ENCODE results near the gene PTPN13.

Gene PTPN13

DNA sequence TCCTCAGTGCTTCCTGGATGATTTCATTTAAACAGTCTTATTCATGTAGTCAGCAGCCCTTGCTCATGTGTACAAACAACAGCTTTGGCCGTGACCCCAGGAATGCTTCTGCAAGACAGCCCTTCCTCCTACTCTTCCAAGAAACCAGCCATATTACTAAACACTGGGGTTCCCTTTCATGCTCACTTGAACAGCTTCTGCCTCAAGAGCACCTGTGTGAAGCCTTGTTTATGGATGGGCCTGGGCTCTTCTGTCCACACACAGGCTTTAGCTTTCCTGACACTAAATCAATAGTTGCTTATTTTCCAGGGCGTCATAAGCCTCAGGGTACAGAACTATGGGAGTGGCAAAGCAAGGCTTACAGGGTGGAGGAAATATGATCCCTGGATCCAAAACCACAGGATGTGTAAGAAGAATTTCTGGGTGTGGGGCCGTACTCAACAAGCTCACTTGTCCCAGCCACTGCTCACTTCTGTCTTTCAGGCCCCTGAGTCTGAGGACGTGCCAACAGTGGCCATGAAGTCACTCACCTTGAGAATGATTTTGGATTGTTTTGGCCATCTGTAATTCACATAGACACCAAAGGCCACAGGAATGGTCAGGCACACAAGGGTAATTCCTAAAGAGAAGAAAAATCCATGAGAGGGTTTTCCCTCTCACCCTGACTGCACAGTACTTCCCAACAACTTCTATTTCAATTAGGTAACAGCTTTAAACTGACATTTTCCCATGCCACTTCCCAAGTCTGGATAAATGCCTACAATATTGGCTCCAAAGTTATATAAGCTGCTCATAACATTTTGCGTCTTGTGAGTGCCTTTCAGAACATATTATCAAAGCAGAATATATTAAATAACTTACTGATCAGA, 237.4 kb downstream of the PTPN13 start:
- DNase-seq: no peak

GRCh38 chr4:86833615-86834014, 239.5 kb downstream of the PTPN13 start:
- DNase-seq: no peak

DNA sequence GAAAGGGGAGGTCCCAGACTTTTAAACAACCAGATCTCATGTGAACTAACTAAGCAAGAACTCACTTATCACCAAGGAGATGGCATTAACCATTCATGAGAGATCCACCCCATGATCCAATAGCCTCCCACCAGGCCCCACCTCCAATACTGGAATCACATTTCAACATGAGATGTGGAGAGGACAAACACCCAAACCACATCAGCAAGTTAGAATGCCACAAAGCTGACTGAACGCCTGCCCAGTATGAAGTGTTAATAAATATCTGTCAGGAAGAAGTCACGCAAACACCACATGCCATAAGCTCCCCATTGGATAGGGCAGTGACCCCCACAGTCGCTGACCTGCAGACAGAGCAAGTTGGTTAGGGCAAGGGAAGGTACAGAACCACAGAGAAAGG, 240.8 kb downstream of the PTPN13 start:
- no peak for DNase-seq

DNA sequence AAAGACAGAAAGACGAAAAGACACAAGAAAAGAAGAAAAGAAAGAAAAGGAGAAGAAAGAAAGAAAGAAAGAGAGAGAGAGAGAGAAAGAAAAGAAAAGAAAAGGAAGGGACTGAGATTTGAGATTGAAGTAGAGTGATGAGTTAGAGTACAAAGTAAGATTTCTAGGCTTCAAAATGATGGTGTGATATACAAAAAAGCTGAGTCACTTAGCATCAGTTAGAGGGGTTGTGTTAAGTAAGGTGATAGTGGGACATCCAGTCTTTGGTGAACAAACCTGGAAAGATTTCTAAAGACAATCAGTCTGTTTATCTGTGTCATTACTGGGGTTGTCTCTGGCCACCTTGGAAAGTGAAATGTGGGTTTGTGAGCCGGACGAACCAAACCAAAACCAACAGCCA, 241.6 kb downstream of the PTPN13 start:
- DNase-seq: no peak

- DNase-seq: no peak
These were observed 243.8 kb downstream of the PTPN13 start for GRCh38 chr4:86837691-86838503.

GRCh38 chr4:86840858-86841257, 246.7 kb downstream of the PTPN13 start:
- no peak for DNase-seq

DNA sequence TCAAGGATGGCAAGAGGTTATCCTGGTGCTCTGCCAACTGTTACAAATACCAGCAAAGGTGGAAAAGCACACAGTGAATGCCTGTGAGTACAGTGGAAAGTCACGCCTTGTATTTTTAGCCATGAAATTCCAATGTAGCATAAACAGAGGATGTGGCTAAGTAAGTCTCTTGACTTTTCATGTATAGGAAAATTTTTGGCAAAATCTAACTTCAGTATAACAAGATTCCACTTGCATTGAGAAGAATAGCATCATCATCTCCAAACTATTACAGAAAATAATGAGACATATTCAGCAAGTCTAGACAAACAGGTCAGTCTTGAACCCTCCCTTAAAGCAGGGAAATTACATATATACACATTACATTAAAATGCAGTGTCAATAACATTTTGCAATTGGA, 247.2 kb downstream of the PTPN13 start:
- DNase-seq: no peak

DNA sequence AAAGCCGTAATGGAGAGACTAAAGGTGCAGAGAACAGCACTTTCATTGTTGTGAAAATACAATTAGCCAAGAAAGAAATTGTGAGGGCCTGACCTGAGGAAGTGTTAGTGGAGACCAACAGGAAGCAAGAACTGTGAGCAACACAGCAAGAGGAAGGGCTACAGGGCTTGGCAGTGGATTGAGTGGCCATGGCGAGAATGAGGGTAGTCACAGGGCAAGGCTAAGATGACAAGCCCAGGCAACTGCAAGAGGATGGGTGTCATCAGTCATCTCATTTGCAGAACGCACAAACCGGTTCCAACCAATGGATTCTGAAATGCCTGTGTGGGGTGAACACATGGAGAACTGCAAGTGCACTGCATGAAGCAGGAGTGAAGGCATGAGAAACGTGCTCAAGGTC, 251.5 kb downstream of the PTPN13 start:
- DNase-seq: no peak

DNA sequence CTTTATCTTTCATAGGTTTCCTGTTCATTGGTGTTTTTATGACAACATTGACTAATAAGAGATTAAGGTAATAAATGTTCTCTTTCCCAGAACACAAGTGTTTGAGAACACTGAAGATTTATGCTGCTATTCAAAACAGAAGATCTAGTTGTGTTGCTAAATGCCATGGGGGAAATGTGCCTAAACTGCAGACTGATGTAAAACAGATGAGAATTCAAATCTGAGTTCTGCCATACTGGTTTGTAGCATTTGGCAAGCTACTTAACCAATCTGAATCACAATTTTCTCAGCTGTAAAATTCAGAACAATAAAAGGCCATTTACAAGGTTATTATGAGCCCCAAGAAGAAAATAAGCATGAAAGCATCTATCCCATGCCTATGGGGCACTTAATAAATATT, 252.8 kb downstream of the PTPN13 start:
- no peak for DNase-seq

DNA sequence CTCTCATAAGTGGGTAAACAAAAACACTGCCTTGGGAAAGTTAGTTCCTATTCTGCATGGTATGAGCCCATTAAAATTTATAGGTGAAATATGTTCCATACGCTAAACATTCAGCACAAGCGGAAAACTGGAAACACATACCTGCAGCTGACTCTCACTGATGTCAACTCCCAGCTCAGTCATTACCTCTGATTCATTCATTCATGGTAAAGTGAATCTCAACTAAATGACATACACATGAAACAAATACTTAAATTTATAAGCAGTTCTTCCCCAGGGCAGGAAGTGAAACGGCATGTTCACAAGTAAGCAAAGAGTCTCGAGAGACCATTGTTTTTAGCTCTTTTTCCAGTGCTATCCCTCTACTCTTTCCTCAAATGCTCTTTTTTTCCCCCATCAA, 253.5 kb downstream of the PTPN13 start:
- DNase-seq: no peak

DNA sequence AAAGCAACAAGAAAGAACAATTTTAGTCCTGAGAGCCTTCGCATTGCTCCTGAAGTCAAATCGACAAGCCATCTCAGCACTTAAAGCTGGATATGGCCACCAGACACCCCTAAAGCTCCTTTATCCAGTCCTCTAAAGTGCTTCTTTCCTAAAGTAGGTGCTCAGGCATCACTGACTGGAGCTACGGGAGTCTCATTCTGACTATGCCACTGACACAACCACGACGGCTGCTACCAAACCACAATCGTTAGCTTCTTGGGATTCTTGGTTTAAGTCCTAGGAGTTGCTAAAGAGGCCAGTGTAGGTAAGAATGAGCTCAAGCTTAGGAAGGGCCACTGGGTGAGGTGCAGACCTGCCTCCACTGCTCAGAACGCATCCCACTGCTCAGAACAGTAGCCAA, 254.0 kb downstream of the PTPN13 start:
- DNase-seq: no peak

- DNase-seq: no peak
These were observed 254.9 kb downstream of the PTPN13 start, which contains the start of gene SLC10A6 for GRCh38 chr4:86848732-86849619. Gene SLC10A6, minus strand, starts transcription at chr4:86849384. Its CDS starts 269 bp downstream, at chr4:86849115.

DNA sequence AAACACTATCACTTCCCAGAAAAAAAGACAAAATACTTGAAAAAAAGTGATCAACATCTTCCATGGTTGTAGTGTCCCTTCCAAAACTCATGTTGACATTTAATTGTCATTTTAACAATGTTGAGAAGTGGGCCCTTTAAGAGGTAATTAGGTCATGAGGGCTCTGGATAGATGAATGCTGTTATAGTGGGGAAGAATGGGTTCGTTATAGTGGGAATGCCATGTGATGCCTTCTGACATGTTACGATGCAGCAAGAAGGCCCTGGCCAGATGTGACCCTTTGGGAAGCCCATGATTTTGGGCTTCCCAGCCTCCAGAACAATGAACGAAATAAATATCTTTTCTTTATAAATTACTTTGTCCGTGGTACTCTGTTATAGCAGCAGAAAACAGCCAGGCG, 259.1 kb downstream of the PTPN13 start:
- DNase-seq: no peak

DNA sequence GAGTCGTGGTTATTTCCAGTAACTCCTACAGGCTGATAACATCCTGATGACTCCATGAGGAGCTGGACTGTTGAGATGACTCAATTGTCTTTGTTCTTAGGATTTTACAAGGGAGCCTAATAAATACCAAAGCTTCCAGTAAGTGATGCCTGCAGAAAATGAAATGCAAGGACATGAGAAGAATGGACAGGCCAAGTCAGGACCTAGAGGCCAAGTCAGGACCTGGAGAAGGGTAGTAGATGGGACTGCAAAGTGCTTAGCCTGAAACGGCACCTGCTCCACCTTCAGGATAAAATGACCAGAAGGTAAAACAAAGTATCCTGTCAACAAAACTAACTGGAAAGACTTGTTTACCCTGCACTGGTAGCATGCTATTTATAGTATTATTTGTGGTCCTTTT, 261.5 kb downstream of the PTPN13 start:
- no peak for DNase-seq

DNA sequence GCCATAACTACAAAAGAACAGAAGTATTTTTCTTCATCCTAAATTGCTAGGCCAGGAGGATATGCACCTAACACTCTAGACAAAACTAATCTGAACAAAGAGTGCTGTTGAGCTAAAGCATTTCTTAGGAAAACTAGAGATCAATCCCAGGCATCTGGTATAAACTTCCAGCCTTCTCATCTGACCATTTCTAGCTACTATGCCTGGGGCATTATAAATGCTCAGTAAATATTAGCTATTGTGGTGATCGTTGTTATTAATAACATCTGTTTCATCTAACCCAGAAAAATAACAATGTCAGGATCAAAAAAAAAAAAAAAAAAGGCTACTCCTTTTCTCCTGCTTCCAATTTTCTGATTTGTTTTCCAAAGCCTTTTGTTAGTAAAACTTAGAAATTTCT, 262.8 kb downstream of the PTPN13 start:
- DNase-seq: no peak

DNA sequence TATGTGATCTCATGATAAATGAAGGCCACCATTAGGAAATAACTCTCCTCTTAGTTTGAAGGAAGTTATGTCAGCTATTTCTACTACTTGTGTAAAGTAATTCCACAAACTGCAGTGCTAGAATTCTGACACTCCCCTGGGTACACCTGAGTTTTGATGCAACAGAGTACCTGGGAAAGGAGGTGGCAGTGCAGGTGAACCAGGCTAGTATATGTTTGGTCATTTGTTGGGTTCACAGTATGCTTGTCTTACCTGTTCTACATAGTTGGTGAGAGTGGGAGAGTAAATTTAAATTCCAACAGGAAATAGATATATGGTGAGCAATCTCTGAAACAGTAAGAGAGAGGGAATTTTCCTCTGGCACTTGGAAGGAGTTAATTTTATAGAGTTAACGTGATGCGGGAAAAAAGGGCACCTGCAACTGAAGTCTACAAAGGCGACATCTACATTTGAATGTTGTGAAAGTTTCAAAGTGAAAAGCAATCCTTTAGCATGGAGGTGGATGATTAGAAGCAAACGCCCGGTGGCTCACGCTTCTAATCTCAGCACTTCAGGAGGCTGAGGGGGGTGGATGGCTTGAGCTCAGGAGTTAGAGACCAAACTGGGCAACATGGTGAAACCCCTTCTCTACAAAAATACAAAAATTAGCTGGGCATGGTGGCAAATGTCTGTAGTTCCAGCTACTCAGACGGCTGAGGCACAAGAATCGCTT, 263.4 kb downstream of the PTPN13 start:
- DNase-seq: no peak

All from T-helper 1 cell (primary cell).